ENCODE measurements around the gene BLCAP.
"Not testable (repeated sequence)": the region's sequence is repeated elsewhere in the genome, so short reads cannot be mapped to it uniquely, and the experiment has no call there.

The BLCAP gene

DNA sequence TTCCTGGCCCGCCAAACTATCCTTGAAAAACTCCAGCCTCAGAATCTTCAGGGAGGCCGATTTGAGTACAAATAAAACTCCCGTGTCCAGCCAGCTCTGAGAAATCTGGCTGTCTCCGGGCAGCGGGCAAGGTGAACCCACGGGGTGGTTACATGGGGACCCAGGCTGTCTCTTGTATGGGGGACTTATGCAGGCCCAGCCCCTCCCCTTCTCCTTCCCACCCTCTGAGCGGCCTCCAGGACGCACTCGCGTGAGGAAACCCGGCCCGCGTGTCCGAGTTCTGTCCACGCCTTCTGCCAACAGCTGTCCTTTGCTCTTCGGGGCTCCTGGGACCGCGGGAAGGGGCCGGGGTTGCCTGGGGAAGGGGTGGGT is 36.3 kb upstream of the BLCAP start:
- no peak overlapping the region for H3K27ac Mint-ChIP-seq

GRCh38 chr20:37562695-37563480 is 35.2 kb upstream of the BLCAP start:
- H3K27me3 Mint-ChIP-seq, result peaks cover 38% of the 10 kb centered on the region
- no peaks in the 10 kb centered on the region for H3K36me3 Mint-ChIP-seq (ENCODE audit: low read depth)
- no peaks in the 10 kb centered on the region for H3K4me1 Mint-ChIP-seq (ENCODE audit: low read depth)
- no peak overlapping the region for H3K27ac Mint-ChIP-seq
- H3K9me3 Mint-ChIP-seq, result no peaks in the 10 kb centered on the region
- no peak overlapping the region for H3K4me3 Mint-ChIP-seq

More for the DNA sequence above, 36.3 kb upstream of the BLCAP start:
- H3K9me3 Mint-ChIP-seq, result no peaks in the 10 kb centered on the region
- peaks cover 47% of the 10 kb centered on the region for H3K27me3 Mint-ChIP-seq
- H3K36me3 Mint-ChIP-seq (ENCODE audit: low read depth), result no peaks in the 10 kb centered on the region
- H3K4me3 Mint-ChIP-seq, result no peak overlapping the region
- no peaks in the 10 kb centered on the region for H3K4me1 Mint-ChIP-seq (ENCODE audit: low read depth)

- no peaks in the 10 kb centered on the region for H3K36me3 Mint-ChIP-seq (ENCODE audit: low read depth)
- no peak overlapping the region for H3K27ac Mint-ChIP-seq
- H3K27me3 Mint-ChIP-seq, result peaks cover 34% of the 10 kb centered on the region
- no peaks in the 10 kb centered on the region for H3K9me3 Mint-ChIP-seq
- no peak overlapping the region for H3K4me3 Mint-ChIP-seq
- H3K4me1 Mint-ChIP-seq (ENCODE audit: low read depth), result no peaks in the 10 kb centered on the region
Observed at GRCh38 chr20:37560629-37561028, 33.0 kb upstream of the BLCAP start.

- Mint-ChIP-seq H3K27ac (no peak overlapping the region), H3K36me3 (ENCODE audit: low read depth) (no peaks in the 10 kb centered on the region), H3K27me3 (peaks cover 24% of the 10 kb centered on the region), H3K4me1 (ENCODE audit: low read depth) (no peaks in the 10 kb centered on the region), H3K4me3 (no peak overlapping the region), H3K9me3 (no peaks in the 10 kb centered on the region)
Observed at GRCh38 chr20:37559312-37560027, 31.8 kb upstream of the BLCAP start.

GRCh38 chr20:37558779-37559178 is 31.1 kb upstream of the BLCAP start:
- Mint-ChIP-seq H3K4me3 (no peak overlapping the region), H3K4me1 (ENCODE audit: low read depth) (no peaks in the 10 kb centered on the region), H3K27me3 (peaks cover 21% of the 10 kb centered on the region), H3K9me3 (no peaks in the 10 kb centered on the region), H3K36me3 (ENCODE audit: low read depth) (no peaks in the 10 kb centered on the region), H3K27ac (no peak overlapping the region)

- Mint-ChIP-seq H3K36me3 (ENCODE audit: low read depth) (no peaks in the 10 kb centered on the region), H3K9me3 (no peaks in the 10 kb centered on the region), H3K4me3 (no peak overlapping the region), H3K27me3 (peaks cover 21% of the 10 kb centered on the region), H3K4me1 (ENCODE audit: low read depth) (no peaks in the 10 kb centered on the region), H3K27ac (no peak overlapping the region)
Observed at GRCh38 chr20:37558306-37558705, 30.6 kb upstream of the BLCAP start.

- no peaks in the 10 kb centered on the region for H3K9me3 Mint-ChIP-seq
- peaks cover 25% of the 10 kb centered on the region for H3K27me3 Mint-ChIP-seq
- peaks cover 5% of the 10 kb centered on the region for H3K4me1 Mint-ChIP-seq (ENCODE audit: low read depth)
- H3K27ac Mint-ChIP-seq, result no peak overlapping the region
- H3K36me3 Mint-ChIP-seq (ENCODE audit: low read depth), result no peaks in the 10 kb centered on the region
- no peak overlapping the region for H3K4me3 Mint-ChIP-seq
Observed at GRCh38 chr20:37556538-37556937, 28.9 kb upstream of the BLCAP start.

DNA sequence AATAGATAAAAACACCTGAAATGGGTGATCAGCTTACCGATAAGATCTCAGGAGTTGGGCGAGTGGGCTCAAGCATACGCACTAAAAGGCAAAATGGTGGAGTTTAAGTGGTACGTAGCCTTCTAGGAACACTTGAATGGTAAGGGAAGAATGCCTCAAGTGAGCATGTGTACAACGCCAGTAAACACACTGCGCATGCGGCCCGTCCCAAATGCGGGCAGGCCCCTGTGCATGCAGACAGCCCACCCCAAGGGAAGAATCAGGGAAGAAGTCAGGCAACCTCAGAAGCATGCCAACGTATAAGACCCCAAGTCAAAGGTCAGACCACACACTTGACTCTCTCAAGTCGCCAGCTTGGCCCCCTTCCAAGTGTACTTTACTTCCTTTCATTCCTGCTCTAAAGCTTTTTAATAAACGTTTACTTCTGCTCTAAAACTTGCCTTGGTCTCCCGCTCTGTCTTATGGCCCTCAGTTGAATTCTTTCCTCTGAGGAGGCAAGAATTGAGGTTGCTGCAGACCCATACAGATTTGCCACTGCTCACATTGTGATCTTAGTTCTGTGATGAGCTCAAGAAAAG is 27.1 kb upstream of the BLCAP start:
- H3K27me3 Mint-ChIP-seq, result peaks cover 27% of the 10 kb centered on the region
- not testable (repeated sequence) for H3K4me1 Mint-ChIP-seq (ENCODE audit: low read depth); H3K36me3 Mint-ChIP-seq (ENCODE audit: low read depth); H3K27ac Mint-ChIP-seq; H3K4me3 Mint-ChIP-seq; H3K9me3 Mint-ChIP-seq

DNA sequence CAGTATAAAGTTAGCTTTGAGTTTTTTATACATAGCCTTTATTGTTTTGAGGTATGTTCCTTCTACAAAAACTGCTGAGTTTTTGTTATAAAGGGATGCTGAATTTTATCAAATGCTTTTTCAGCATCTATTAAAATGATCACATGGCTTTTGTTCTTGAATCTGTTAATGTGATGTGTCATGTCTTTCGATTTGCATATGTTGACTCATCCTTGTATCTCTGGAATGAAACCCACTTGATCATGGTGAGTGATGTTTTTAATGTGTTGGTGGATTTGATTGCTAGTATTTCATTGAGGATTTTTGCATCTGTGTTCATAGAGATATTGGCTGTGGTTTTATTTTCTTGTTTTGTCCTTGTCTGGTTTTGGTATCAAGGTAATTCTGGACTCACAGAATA is 24.7 kb upstream of the BLCAP start:
- peaks cover 5% of the 10 kb centered on the region for H3K4me1 Mint-ChIP-seq (ENCODE audit: low read depth)
- H3K4me3 Mint-ChIP-seq, result no peak overlapping the region
- no peaks in the 10 kb centered on the region for H3K9me3 Mint-ChIP-seq
- peaks cover 25% of the 10 kb centered on the region for H3K27me3 Mint-ChIP-seq
- no peak overlapping the region for H3K27ac Mint-ChIP-seq
- H3K36me3 Mint-ChIP-seq (ENCODE audit: low read depth), result no peaks in the 10 kb centered on the region

DNA sequence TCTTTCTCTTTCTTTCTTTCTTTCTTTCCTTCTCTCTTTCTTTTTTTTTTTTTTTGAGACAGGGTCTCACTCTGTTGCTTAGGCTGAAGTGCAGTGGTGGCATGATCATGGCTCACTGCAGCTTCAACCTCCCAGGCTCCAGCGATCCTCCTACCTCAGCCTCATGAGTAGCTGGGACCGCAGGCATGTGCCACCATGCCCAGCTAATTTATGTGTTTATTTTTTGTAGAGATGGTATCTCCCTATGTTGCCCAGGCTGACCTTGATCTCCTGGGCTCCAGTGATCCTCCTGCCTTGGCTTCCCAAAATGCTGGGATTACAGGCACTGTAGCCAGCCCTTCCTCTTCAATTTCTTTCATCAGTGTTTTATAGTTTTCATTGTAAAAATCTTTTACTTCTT is 24.0 kb upstream of the BLCAP start:
- H3K9me3 Mint-ChIP-seq; H3K4me3 Mint-ChIP-seq; H3K4me1 Mint-ChIP-seq (ENCODE audit: low read depth); H3K36me3 Mint-ChIP-seq (ENCODE audit: low read depth); H3K27ac Mint-ChIP-seq: not testable (repeated sequence)
- H3K27me3 Mint-ChIP-seq, result peaks cover 18% of the 10 kb centered on the region

DNA sequence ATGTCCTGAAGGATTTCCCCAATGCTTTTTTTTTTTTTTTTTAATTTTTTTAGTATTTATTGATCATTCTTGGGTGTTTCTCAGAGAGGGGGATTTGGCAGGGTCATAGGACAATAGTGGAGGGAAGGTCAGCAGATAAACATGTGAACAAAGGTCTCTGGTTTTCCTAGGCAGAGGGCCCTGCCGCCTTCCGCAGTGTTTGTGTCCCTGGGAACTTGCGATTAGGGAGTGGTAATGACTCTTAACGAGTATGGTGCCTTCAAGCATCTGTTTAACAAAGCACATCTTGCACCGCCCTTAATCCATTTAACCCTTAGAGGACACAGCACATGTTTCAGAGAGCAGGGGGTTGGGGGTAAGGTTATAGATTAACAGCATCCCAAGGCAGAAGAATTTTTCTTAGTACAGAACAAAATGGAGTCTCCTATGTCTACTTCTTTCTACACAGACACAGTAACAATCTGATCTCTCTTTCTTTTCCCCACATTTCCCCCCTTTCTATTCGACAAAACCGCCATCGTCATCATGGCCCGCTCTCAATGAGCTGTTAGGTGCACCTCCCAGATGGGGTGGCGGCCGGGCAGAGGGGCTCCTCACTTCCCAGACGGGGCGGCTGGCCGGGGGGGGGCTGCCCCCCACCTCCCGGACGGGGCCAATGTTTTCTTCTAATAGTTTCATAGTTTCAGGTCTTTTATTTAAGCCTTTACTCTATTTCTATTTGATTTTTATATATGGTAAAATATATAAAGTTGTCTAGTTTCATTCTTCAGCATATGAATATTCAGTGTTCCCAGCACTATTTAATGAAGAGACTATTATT is 22.6 kb upstream of the BLCAP start:
- not testable (repeated sequence) for H3K4me1 Mint-ChIP-seq (ENCODE audit: low read depth); H3K4me3 Mint-ChIP-seq; H3K27ac Mint-ChIP-seq; H3K36me3 Mint-ChIP-seq (ENCODE audit: low read depth); H3K9me3 Mint-ChIP-seq
- H3K27me3 Mint-ChIP-seq, result peaks cover 15% of the 10 kb centered on the region

- no peak overlapping the region for H3K27ac Mint-ChIP-seq
- H3K36me3 Mint-ChIP-seq (ENCODE audit: low read depth), result no peaks in the 10 kb centered on the region
- peaks cover 14% of the 10 kb centered on the region for H3K27me3 Mint-ChIP-seq
- H3K4me3 Mint-ChIP-seq, result no peak overlapping the region
- H3K4me1 Mint-ChIP-seq (ENCODE audit: low read depth), result peaks cover 5% of the 10 kb centered on the region
- no peaks in the 10 kb centered on the region for H3K9me3 Mint-ChIP-seq
Observed at GRCh38 chr20:37547912-37548311, 20.2 kb upstream of the BLCAP start.

GRCh38 chr20:37545516-37545915 is 17.8 kb upstream of the BLCAP start:
- no peaks in the 10 kb centered on the region for H3K27me3 Mint-ChIP-seq
- no peak overlapping the region for H3K4me3 Mint-ChIP-seq
- H3K36me3 Mint-ChIP-seq (ENCODE audit: low read depth), result no peaks in the 10 kb centered on the region
- no peaks in the 10 kb centered on the region for H3K9me3 Mint-ChIP-seq
- no peaks in the 10 kb centered on the region for H3K4me1 Mint-ChIP-seq (ENCODE audit: low read depth)
- no peak overlapping the region for H3K27ac Mint-ChIP-seq

DNA sequence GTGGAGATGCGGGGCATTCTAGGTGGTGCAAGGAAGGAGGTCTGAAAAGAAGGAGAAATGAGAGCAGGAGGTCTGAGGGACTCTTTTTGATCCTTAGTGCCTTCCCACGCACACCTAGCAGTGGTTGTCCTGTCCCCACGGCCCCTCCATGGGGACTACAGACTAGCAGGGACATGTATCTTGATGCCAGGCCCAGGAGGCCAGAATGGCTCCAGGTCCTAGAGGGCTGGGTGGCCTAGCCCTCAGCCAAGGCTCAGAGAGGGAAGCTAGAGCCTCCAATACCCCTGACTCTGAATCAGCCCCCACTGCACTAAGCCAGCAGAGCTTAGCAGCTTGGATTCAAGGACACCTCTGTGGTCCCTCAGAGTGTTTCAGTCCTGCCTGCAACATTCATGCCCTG is 16.7 kb upstream of the BLCAP start:
- no peak overlapping the region for H3K4me3 Mint-ChIP-seq
- no peaks in the 10 kb centered on the region for H3K9me3 Mint-ChIP-seq
- H3K36me3 Mint-ChIP-seq (ENCODE audit: low read depth), result no peaks in the 10 kb centered on the region
- no peak overlapping the region for H3K27ac Mint-ChIP-seq
- H3K4me1 Mint-ChIP-seq (ENCODE audit: low read depth), result no peaks in the 10 kb centered on the region
- no peaks in the 10 kb centered on the region for H3K27me3 Mint-ChIP-seq

- no peaks in the 10 kb centered on the region for H3K4me1 Mint-ChIP-seq (ENCODE audit: low read depth)
- H3K27me3 Mint-ChIP-seq, result peaks cover 4% of the 10 kb centered on the region
- no peak overlapping the region for H3K4me3 Mint-ChIP-seq
- no peaks in the 10 kb centered on the region for H3K9me3 Mint-ChIP-seq
- no peaks in the 10 kb centered on the region for H3K36me3 Mint-ChIP-seq (ENCODE audit: low read depth)
- no peak overlapping the region for H3K27ac Mint-ChIP-seq
Observed at GRCh38 chr20:37543828-37544227, 16.2 kb upstream of the BLCAP start.

All from stimulated activated naive CD8-positive, alpha-beta T cell treated with anti-CD3 and anti-CD28 coated beads, Interleukin-15, Interleukin-2, amounts not matched to agents 100 ng/mL and 50 ng/mL, for 24 hours (primary cell).